Ovary (tissue), 1 donor: Measurements from ENCODE around the gene CATSPER4.

ENCODE experiments used
- EP300 ChIP-seq: sonication (generic); formaldehyde crosslinking; IDR thresholded peaks from one replicate; pipeline ENCODE4 v1.6.1; 2017; ENCODE audit warnings: antibody characterized with exemption
- POLR2A ChIP-seq: fragments of 450-650 bp; IDR thresholded peaks from one replicate; pipeline ENCODE4 v1.6.1; 2017; ENCODE audit warnings: antibody characterized with exemption, mild to moderate bottlenecking, moderate library complexity

DNA sequence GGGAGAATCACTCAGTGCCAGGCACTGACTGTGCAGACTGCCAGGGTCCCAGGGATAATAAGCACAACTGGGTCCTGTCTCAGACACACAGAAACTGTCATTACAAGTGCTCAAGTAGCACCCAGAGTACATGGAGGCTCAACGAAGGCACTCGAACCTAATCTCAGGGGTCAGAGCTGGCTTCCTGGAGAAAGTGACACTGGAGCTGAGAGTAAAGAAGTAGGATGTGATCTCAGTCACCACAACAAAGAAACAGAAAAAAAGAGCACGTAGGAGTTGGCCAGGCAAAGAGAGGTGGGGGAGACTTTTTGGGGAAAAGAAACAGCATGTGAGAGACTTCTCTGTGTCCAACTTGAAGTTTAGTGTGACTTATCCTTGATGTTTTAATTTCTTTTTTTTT is 1.3 kb downstream of the CATSPER4 start:
- TF ChIP-seq EP300 (no peak), POLR2A (no peak)
